Measurements from ENCODE around the gene LECT2.

DNA sequence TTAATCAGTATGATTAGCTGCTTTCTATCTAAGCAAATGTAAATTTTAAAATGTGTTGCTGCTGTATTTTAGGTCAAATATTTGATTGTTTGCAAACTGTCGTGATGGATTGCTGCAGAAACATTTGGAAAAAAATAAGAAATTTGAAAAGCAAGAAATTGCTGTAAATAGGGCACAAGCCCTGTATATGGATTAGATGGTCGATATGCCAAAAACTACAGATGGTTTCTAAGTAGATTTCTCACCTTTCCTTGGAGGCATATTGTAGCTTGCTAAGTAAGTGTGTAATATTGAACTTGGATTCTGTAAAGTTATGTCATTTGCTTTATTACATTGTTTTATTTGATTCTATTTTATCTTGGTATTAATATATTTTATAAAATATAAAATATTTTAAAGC lies 13.1 kb downstream of the LECT2 start:
- TF ChIP-seq, protein P1, sequence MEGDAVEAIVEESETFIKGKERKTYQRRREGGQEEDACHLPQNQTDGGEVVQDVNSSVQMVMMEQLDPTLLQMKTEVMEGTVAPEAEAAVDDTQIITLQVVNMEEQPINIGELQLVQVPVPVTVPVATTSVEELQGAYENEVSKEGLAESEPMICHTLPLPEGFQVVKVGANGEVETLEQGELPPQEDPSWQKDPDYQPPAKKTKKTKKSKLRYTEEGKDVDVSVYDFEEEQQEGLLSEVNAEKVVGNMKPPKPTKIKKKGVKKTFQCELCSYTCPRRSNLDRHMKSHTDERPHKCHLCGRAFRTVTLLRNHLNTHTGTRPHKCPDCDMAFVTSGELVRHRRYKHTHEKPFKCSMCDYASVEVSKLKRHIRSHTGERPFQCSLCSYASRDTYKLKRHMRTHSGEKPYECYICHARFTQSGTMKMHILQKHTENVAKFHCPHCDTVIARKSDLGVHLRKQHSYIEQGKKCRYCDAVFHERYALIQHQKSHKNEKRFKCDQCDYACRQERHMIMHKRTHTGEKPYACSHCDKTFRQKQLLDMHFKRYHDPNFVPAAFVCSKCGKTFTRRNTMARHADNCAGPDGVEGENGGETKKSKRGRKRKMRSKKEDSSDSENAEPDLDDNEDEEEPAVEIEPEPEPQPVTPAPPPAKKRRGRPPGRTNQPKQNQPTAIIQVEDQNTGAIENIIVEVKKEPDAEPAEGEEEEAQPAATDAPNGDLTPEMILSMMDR (IDR thresholded peaks at IDR 0.05): no peak
- no peak for TF ChIP-seq EZH2 (IDR thresholded peaks at IDR 0.05)

Measured in neural progenitor cell (in vitro differentiated cells).